Measurements from ENCODE around the gene CLEC3B.

DNA sequence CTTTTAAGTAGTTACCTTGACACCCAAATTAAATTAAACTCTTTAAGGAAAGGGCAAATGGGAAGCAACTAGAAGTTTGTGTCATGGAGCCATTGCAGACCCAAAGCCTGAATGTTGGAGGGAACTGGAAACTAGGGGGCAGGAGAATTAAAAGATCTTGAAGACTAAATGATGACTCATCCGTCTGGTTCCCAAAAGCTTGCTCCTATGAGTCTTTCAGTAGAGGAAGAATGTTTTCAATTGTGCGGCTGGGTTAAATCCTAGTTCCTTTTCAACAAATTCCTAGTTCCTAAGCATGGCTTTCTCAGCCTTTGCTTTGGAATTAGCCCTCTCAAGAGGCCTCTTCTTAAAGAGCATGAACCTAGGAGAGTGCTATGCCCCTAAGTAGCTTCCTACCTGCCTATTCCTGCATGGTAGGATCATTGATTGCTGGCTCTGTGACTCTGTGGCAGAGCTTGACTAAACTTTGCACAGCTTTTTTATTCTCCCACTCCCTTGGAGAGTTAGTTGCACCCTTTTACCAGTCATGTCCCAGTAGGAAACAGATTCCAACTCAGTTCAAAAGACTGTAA lies 17.7 kb downstream of the CLEC3B start:
- TF ChIP-seq YY1 (IDR thresholded peaks at IDR 0.05; ENCODE audit: low read depth, low read length) (no peak), HDAC2 (IDR thresholded peaks at IDR 0.05; ENCODE audit: borderline replicate concordance in 1 of 2, low read depth in 2 of 2, low read length in 2 of 2) (no peak), SP1 (IDR thresholded peaks at IDR 0.05; ENCODE audit: low read depth, low read length) (no peak), POLR2A (IDR thresholded peaks at IDR 0.05; ENCODE audit: control extremely low read depth in 1 of 2, low read depth in 2 of 2, low read length in 2 of 2) (no peak), GABPA (IDR thresholded peaks at IDR 0.05; ENCODE audit: borderline replicate concordance, insufficient read depth, low read length) (no peak), TEAD4 (IDR thresholded peaks at IDR 0.05; ENCODE audit: low read depth, low read length) (no peak), EGR1 (IDR thresholded peaks at IDR 0.05; ENCODE audit: borderline replicate concordance, low read depth, low read length) (no peak), RAD21 (IDR thresholded peaks at IDR 0.05 in 1 of 2, conservative IDR thresholded peaks at IDR 0.05 in 1 of 2; ENCODE audit: low read depth in 2 of 2, low read length in 2 of 2) (no peak), POLR2AphosphoS5 (IDR thresholded peaks at IDR 0.05; ENCODE audit: low read depth, low read length) (no peak), CBX8 (IDR thresholded peaks at IDR 0.05; ENCODE audit: borderline replicate concordance, low read depth, low read length) (no peak)
- TF ChIP-seq, protein P1, sequence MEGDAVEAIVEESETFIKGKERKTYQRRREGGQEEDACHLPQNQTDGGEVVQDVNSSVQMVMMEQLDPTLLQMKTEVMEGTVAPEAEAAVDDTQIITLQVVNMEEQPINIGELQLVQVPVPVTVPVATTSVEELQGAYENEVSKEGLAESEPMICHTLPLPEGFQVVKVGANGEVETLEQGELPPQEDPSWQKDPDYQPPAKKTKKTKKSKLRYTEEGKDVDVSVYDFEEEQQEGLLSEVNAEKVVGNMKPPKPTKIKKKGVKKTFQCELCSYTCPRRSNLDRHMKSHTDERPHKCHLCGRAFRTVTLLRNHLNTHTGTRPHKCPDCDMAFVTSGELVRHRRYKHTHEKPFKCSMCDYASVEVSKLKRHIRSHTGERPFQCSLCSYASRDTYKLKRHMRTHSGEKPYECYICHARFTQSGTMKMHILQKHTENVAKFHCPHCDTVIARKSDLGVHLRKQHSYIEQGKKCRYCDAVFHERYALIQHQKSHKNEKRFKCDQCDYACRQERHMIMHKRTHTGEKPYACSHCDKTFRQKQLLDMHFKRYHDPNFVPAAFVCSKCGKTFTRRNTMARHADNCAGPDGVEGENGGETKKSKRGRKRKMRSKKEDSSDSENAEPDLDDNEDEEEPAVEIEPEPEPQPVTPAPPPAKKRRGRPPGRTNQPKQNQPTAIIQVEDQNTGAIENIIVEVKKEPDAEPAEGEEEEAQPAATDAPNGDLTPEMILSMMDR (IDR thresholded peaks at IDR 0.05; ENCODE audit: control extremely low read depth in 1 of 3, insufficient read depth in 1 of 3, low read depth in 1 of 3, low read length in 3 of 3): no peak
- TF ChIP-seq, protein P2, sequence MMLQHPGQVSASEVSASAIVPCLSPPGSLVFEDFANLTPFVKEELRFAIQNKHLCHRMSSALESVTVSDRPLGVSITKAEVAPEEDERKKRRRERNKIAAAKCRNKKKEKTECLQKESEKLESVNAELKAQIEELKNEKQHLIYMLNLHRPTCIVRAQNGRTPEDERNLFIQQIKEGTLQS (IDR thresholded peaks at IDR 0.05; ENCODE audit: insufficient read depth, low read depth, low read length): no peak
- TF ChIP-seq, protein P3, sequence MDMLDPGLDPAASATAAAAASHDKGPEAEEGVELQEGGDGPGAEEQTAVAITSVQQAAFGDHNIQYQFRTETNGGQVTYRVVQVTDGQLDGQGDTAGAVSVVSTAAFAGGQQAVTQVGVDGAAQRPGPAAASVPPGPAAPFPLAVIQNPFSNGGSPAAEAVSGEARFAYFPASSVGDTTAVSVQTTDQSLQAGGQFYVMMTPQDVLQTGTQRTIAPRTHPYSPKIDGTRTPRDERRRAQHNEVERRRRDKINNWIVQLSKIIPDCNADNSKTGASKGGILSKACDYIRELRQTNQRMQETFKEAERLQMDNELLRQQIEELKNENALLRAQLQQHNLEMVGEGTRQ (IDR thresholded peaks at IDR 0.05; ENCODE audit: low read length): no peak
